RWPE2 (cell line): ENCODE measurements around the gene PITPNM3.

ENCODE experiments used
- ATAC-seq: fragments of 200-7000 bp; cut with Tn5 transposase; 3 replicates; pipeline ENCODE4 v1.9.1; 2021; ENCODE audit warnings: low read depth
- DNase-seq: peaks from one replicate; pipeline ENCODE4 v3.0.0-alpha.2; 2020; ENCODE audit warnings: low spot score
- H3K27ac ChIP-seq: fragments of 450-650 bp; 2 replicates; pipeline ENCODE4 v1.5.1; 2017; ENCODE audit warnings: mild to moderate bottlenecking; ENCODE audit not compliant: poor library complexity, severe bottlenecking
- H3K27me3 ChIP-seq: fragments of 250-450 bp; sonication (Bioruptor Pico); 2 replicates; pipeline ENCODE4 v1.5.1; 2021; ENCODE audit warnings: mild to moderate bottlenecking, moderate library complexity; ENCODE audit not compliant: insufficient read depth, poor library complexity, severe bottlenecking
- H3K36me3 ChIP-seq: fragments of 250-450 bp; sonication (Bioruptor Pico); 2 replicates; pipeline ENCODE4 v1.5.1; 2020; ENCODE audit warnings: low read depth, mild to moderate bottlenecking, moderate library complexity
- H3K4me1 ChIP-seq: fragments of 250-450 bp; sonication (Bioruptor Pico); 2 replicates; pipeline ENCODE4 v1.5.1; 2021; ENCODE audit warnings: mild to moderate bottlenecking, moderate library complexity; ENCODE audit not compliant: insufficient read depth, poor library complexity, severe bottlenecking
- H3K4me3 ChIP-seq: fragments of 250-450 bp; sonication (Bioruptor Pico); 2 replicates; pipeline ENCODE4 v1.5.1; 2021; ENCODE audit warnings: mild to moderate bottlenecking, moderate library complexity; ENCODE audit not compliant: severe bottlenecking
- H3K9me3 ChIP-seq: fragments of 250-450 bp; sonication (Bioruptor Pico); 2 replicates; pipeline ENCODE4 v1.5.1; 2021; ENCODE audit warnings: mild to moderate bottlenecking, moderate library complexity; ENCODE audit not compliant: severe bottlenecking
- CTCF ChIP-seq: fragments of 450-650 bp; IDR thresholded peaks from one replicate; pipeline ENCODE4 v1.5.1; 2017; ENCODE audit warnings: mild to moderate bottlenecking, moderate library complexity; ENCODE audit not compliant: poor library complexity, severe bottlenecking

Gene PITPNM3

GRCh38 chr17:6450926-6451832 lies 105.2 kb downstream of the PITPNM3 start:
- no peaks in the 10 kb centered on the region for H3K9me3 ChIP-seq
- no peak for TF ChIP-seq CTCF
- H3K27ac ChIP-seq, result no peak overlapping the region
- H3K27me3 ChIP-seq, result no peaks in the 10 kb centered on the region
- H3K4me3 ChIP-seq, result no peak overlapping the region
- no peak for ATAC-seq
- H3K36me3 ChIP-seq, result peaks cover 20% of the 10 kb centered on the region
- DNase-seq, result no peak
- no peaks in the 10 kb centered on the region for H3K4me1 ChIP-seq

GRCh38 chr17:6449307-6449706 lies 107.0 kb downstream of the PITPNM3 start:
- peaks cover 31% of the 10 kb centered on the region for H3K36me3 ChIP-seq

GRCh38 chr17:6448473-6448872 lies 107.9 kb downstream of the PITPNM3 start:
- Histone ChIP-seq H3K36me3 (peaks cover 31% of the 10 kb centered on the region), H3K27ac (no peak overlapping the region)

More at GRCh38 chr17:6449307-6449706, 107.0 kb downstream of the PITPNM3 start:
- DNase-seq (no peak), ATAC-seq (no peak)
- H3K4me3 ChIP-seq, result no peak overlapping the region
- H3K9me3 ChIP-seq, result no peaks in the 10 kb centered on the region
- H3K27ac ChIP-seq, result no peak overlapping the region
- H3K27me3 ChIP-seq, result no peaks in the 10 kb centered on the region
- TF ChIP-seq CTCF, result no peak
- no peaks in the 10 kb centered on the region for H3K4me1 ChIP-seq

GRCh38 chr17:6446516-6447100 lies 109.7 kb downstream of the PITPNM3 start:
- no peaks in the 10 kb centered on the region for H3K9me3 ChIP-seq
- no peak for ATAC-seq
- peaks cover 31% of the 10 kb centered on the region for H3K36me3 ChIP-seq
- H3K27ac ChIP-seq, result no peak overlapping the region
- no peaks in the 10 kb centered on the region for H3K27me3 ChIP-seq
- no peak for TF ChIP-seq CTCF
- no peak overlapping the region for H3K4me3 ChIP-seq
- DNase-seq, result no peak
- no peaks in the 10 kb centered on the region for H3K4me1 ChIP-seq

More at GRCh38 chr17:6448473-6448872, 107.9 kb downstream of the PITPNM3 start:
- Histone ChIP-seq H3K4me3 (no peak overlapping the region), H3K4me1 (no peaks in the 10 kb centered on the region), H3K9me3 (no peaks in the 10 kb centered on the region), H3K27me3 (no peaks in the 10 kb centered on the region)
- no peak for TF ChIP-seq CTCF
- DNase-seq, result no peak
- ATAC-seq, result no peak
